ENCODE measurements around the gene CALM3.
A peak's percentile ranks its signal among the peaks of the same experiment; 100 is the strongest.

CALM3 gene

GRCh38 chr19:46620267-46620666, 19.1 kb downstream of the CALM3 start:
- in situ Hi-C loops (cut with MboI; ENCODE audit: low pct_unique_long_range_greater_than_20kb, low sequenced_read_pairs, unreplicated experiment) = no loop called here
- no peak for DNase-seq (ENCODE audit: low spot score)
- TF ChIP-seq CTCF (IDR thresholded peaks at IDR 0.05; ENCODE audit: extremely low read depth, insufficient read depth, missing control alignments) = no peak

GRCh38 chr19:46620716-46621115, 19.6 kb downstream of the CALM3 start:
- DNase-seq (ENCODE audit: low spot score) = no peak
- no peak for TF ChIP-seq CTCF (IDR thresholded peaks at IDR 0.05; ENCODE audit: extremely low read depth, insufficient read depth, missing control alignments)
- in situ Hi-C loops (cut with MboI; ENCODE audit: low pct_unique_long_range_greater_than_20kb, low sequenced_read_pairs, unreplicated experiment) = no loop called here

- TF ChIP-seq CTCF (IDR thresholded peaks at IDR 0.05; ENCODE audit: extremely low read depth, insufficient read depth, missing control alignments) = peak; percentile 31
- in situ Hi-C loops (cut with MboI; ENCODE audit: low pct_unique_long_range_greater_than_20kb, low sequenced_read_pairs, unreplicated experiment) = no loop called here
- no peak for DNase-seq (ENCODE audit: low spot score)
These were observed 20.3 kb downstream of the CALM3 start for GRCh38 chr19:46621191-46622117.

- no peak for DNase-seq (ENCODE audit: low spot score)
- no peak for TF ChIP-seq CTCF (IDR thresholded peaks at IDR 0.05; ENCODE audit: extremely low read depth, insufficient read depth, missing control alignments)
- in situ Hi-C loops (cut with MboI; ENCODE audit: low pct_unique_long_range_greater_than_20kb, low sequenced_read_pairs, unreplicated experiment) = no loop called here
These were observed 21.0 kb downstream of the CALM3 start for GRCh38 chr19:46622118-46622446.

GRCh38 chr19:46623915-46624502, 22.9 kb downstream of the CALM3 start:
- no peak for DNase-seq (ENCODE audit: low spot score)
- in situ Hi-C loops (cut with MboI; ENCODE audit: low pct_unique_long_range_greater_than_20kb, low sequenced_read_pairs, unreplicated experiment) = no loop called here
- no peak for TF ChIP-seq CTCF (IDR thresholded peaks at IDR 0.05; ENCODE audit: extremely low read depth, insufficient read depth, missing control alignments)

- no peak for TF ChIP-seq CTCF (IDR thresholded peaks at IDR 0.05; ENCODE audit: extremely low read depth, insufficient read depth, missing control alignments)
- DNase-seq (ENCODE audit: low spot score) = no peak
- in situ Hi-C loops (cut with MboI; ENCODE audit: low pct_unique_long_range_greater_than_20kb, low sequenced_read_pairs, unreplicated experiment) = no loop called here
These were observed 24.0 kb downstream of the CALM3 start, which contains the start of gene PTGIR for GRCh38 chr19:46624958-46625661. Gene PTGIR, minus strand, starts transcription at chr19:46625089. Its CDS starts 864 bp downstream, at chr19:46624225.
